Neural progenitor cell (in vitro differentiated cells): ENCODE results near the gene HDAC2. TPM values are rescaled to one million over a fixed set of nuclear protein-coding genes. Genes with fewer than 3 reads are reported as not detected.
A peak's percentile ranks its signal among the peaks of the same experiment; 100 is the strongest.

ENCODE experiments used
- DNase-seq: peaks from one replicate; pipeline ENCODE4 v3.0.0-alpha.2; 2016; ENCODE audit warnings: low spot score
- H2AFZ ChIP-seq: fragments of 200-600 bp; sonication (generic); replicated peaks from 2 replicates; pipeline ENCODE4 v1.6.1; 2016; ENCODE audit warnings: antibody characterized with exemption
- H3F3A ChIP-seq: fragments of 200-600 bp; sonication (generic); 2 replicates; pipeline ENCODE4 v1.6.1; 2016; ENCODE audit warnings: antibody characterized with exemption, low read depth
- H3K27ac ChIP-seq: fragments of 200-600 bp; sonication (generic); 2 replicates; pipeline ENCODE4 v1.5.1; 2016; ENCODE audit warnings: mild to moderate bottlenecking
- H3K27me3 ChIP-seq: fragments of 200-600 bp; sonication (generic); 2 replicates; pipeline ENCODE4 v1.6.1; 2016; ENCODE audit warnings: mild to moderate bottlenecking, moderate library complexity
- H3K36me3 ChIP-seq: fragments of 200-600 bp; sonication (generic); 2 replicates; pipeline ENCODE4 v1.5.1; 2016
- H3K4me1 ChIP-seq: fragments of 200-600 bp; sonication (generic); 2 replicates; pipeline ENCODE4 v1.6.1; 2016; ENCODE audit warnings: mixed run types
- H3K4me2 ChIP-seq: fragments of 200-600 bp; sonication (generic); 2 replicates; pipeline ENCODE4 v1.6.1; 2016
- H3K4me3 ChIP-seq: fragments of 200-600 bp; sonication (generic); 2 replicates; pipeline ENCODE4 v1.5.1; 2016
- H3K79me2 ChIP-seq: fragments of 200-600 bp; sonication (generic); 2 replicates; pipeline ENCODE4 v1.6.1; 2016; ENCODE audit warnings: low read depth
- H3K9ac ChIP-seq: fragments of 200-600 bp; sonication (generic); 2 replicates; pipeline ENCODE4 v1.6.1; 2016
- H3K9me3 ChIP-seq: fragments of 200-600 bp; sonication (generic); 2 replicates; pipeline ENCODE4 v1.5.1; 2016; ENCODE audit warnings: low read depth
- H4K20me1 ChIP-seq: fragments of 200-600 bp; sonication (generic); 2 replicates; pipeline ENCODE4 v1.6.1; 2016; ENCODE audit warnings: low read depth
- H3K27ac Mint-ChIP-seq: 3 replicates; pipeline ENCODE4 v1.8.0; 2021; ENCODE audit warnings: mixed read lengths
- H3K27me3 Mint-ChIP-seq: 2 replicates; pipeline ENCODE4 v1.8.0; 2022; ENCODE audit warnings: low read depth, mild to moderate bottlenecking, inconsistent platforms, moderate library complexity, mixed read lengths; ENCODE audit not compliant: insufficient read depth
- H3K36me3 Mint-ChIP-seq: 3 replicates; pipeline ENCODE4 v1.8.0; 2021; ENCODE audit warnings: mixed read lengths
- H3K4me1 Mint-ChIP-seq: 3 replicates; pipeline ENCODE4 v1.8.0; 2021; ENCODE audit warnings: mixed read lengths
- H3K4me3 Mint-ChIP-seq: 3 replicates; pipeline ENCODE4 v1.8.0; 2021; ENCODE audit warnings: mild to moderate bottlenecking, moderate library complexity, mixed read lengths
- H3K9me3 Mint-ChIP-seq: 3 replicates; pipeline ENCODE4 v1.8.0; 2020; ENCODE audit warnings: mixed read lengths
- EZH2 ChIP-seq: fragments of 200-600 bp; sonication (generic); IDR thresholded peaks from 2 replicates; pipeline ENCODE4 v1.6.1; 2017; ENCODE audit warnings: antibody characterized with exemption, mild to moderate bottlenecking, moderate library complexity
- EZH2phosphoT487 ChIP-seq: fragments of 200-600 bp; sonication (generic); IDR thresholded peaks from 2 replicates; pipeline ENCODE4 v1.6.1; 2017; ENCODE audit warnings: antibody characterized with exemption
- total RNA-seq: library from RNA; depleted of rRNA; stranded (reverse); fragments of >200 nt; gene quantifications from 2 replicates; pipeline ENCODE4 v1.2.3, GENCODE V29; 2015; ENCODE audit warnings: low replicate concordance
- TF ChIP-seq, protein P1 (sequence below): fragments of 200-600 bp; sonication (generic); IDR thresholded peaks from 2 replicates; pipeline ENCODE4 v1.5.1; 2017; ENCODE audit warnings: antibody characterized with exemption, mild to moderate bottlenecking

Gene HDAC2
- total RNA-seq, 1 donor from 2014 or later, result 429 TPM

DNA sequence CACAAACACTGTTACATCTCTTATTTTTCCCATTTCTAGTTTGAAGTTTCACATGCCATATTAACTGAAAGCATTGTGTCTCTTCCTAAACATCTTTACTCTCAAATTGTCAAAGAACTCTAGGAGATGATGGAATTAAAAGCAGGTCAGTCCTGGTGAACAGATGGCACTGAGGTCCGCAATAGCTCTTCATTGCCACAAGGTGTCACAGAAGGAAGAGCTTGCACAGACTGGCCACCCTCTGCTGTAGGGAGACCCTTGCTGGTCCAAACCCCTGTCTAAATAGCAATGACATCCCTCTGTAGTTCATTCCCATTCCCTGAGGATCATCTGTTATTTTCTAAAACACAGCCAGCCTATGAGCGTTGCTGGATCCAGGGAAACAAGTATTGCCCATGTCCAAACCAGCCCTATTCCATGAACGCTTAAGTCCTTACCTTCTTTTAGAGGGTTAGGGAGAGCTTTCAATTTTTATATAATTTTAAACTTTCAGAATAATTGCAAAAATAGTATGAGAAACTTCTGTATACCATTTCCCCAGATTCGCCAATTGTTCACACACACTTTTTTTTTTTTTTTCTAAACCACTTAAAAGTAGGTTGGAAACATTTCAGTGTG lies 10.1 kb upstream of the HDAC2 start:
- Histone ChIP-seq H3K9me3 (no peaks in the 10 kb centered on the region), H3K9ac (no peak overlapping the region), H2AFZ (no peak overlapping the region), H3K4me2 (no peak overlapping the region), H3K4me3 (no peak overlapping the region), H3K27ac (no peak overlapping the region), H3K79me2 (no peaks in the 10 kb centered on the region), H3K36me3 (no peaks in the 10 kb centered on the region), H3K4me1 (no peaks in the 10 kb centered on the region), H4K20me1 (no peaks in the 10 kb centered on the region), H3K27me3 (no peaks in the 10 kb centered on the region), H3F3A (no peaks in the 10 kb centered on the region)
- TF ChIP-seq EZH2phosphoT487 (no peak), EZH2 (no peak)
- TF ChIP-seq, protein P1, sequence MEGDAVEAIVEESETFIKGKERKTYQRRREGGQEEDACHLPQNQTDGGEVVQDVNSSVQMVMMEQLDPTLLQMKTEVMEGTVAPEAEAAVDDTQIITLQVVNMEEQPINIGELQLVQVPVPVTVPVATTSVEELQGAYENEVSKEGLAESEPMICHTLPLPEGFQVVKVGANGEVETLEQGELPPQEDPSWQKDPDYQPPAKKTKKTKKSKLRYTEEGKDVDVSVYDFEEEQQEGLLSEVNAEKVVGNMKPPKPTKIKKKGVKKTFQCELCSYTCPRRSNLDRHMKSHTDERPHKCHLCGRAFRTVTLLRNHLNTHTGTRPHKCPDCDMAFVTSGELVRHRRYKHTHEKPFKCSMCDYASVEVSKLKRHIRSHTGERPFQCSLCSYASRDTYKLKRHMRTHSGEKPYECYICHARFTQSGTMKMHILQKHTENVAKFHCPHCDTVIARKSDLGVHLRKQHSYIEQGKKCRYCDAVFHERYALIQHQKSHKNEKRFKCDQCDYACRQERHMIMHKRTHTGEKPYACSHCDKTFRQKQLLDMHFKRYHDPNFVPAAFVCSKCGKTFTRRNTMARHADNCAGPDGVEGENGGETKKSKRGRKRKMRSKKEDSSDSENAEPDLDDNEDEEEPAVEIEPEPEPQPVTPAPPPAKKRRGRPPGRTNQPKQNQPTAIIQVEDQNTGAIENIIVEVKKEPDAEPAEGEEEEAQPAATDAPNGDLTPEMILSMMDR, result peak; percentile 68
- Mint-ChIP-seq H3K27me3 (peaks cover 3% of the 10 kb centered on the region), H3K9me3 (no peaks in the 10 kb centered on the region), H3K4me3 (no peak overlapping the region), H3K36me3 (no peaks in the 10 kb centered on the region), H3K27ac (no peak overlapping the region), H3K4me1 (no peaks in the 10 kb centered on the region)
- DNase-seq, result peak; percentile 70

DNA sequence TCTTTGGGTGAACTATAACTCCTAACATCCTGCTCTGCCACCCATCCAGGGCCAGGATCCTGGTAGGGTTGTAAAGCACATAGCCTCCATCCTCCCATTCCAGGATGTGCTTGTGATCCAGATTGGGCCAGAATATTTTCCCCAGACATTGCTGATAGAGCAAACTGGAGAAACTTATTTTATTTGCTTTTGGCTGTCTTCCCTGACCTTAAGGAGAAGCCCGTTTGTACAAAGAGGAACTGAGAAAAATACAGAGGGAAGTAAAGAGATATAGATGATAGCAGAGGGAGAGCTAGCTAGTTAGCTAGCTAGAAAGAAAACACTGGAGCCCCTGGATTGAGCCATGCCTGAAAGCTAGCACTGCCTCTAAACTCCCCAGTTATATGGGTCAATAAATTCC lies 9.0 kb upstream of the HDAC2 start:
- no peaks in the 10 kb centered on the region for H3K9me3 Mint-ChIP-seq
- no peak for DNase-seq

DNA sequence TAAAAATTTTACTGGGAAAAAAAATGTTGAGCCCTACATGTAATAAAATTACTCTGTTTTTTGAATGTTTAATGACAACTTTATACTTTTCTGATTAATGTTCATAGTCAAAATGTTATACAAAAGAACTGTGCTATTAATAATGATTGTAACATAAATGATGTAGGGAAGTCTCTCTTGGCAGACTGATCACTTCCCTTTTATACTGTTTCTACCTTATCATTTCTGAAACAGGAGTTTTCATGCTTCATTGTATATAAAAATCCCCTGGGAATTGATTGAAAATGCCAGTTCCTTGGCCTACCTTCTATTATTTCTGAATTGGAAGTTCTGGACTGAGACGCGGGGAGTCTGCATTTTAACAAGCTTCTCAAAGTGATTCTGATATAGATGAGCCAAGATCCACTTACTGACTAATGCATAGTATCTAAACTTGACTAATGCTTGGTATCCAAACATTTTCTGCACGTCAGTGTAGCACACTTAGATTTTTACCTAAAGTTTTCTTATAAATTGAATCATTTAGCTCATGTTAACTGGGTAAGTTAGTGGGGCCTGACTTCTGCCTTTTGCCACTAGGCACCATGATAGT lies 7.2 kb upstream of the HDAC2 start:
- no peaks in the 10 kb centered on the region for H3K4me1 Mint-ChIP-seq
- Histone ChIP-seq H3K4me3 (no peak overlapping the region), H3K4me2 (no peak overlapping the region), H3K36me3 (no peaks in the 10 kb centered on the region), H2AFZ (no peak overlapping the region), H3K79me2 (no peaks in the 10 kb centered on the region), H4K20me1 (no peaks in the 10 kb centered on the region), H3K27ac (no peak overlapping the region), H3K9ac (no peak overlapping the region), H3K9me3 (no peaks in the 10 kb centered on the region), H3K4me1 (no peaks in the 10 kb centered on the region), H3F3A (no peaks in the 10 kb centered on the region), H3K27me3 (no peaks in the 10 kb centered on the region)
- DNase-seq, result no peak
- TF ChIP-seq EZH2phosphoT487 (no peak), EZH2 (no peak)
- TF ChIP-seq, protein P1, result no peak
- no peak overlapping the region for H3K4me3 Mint-ChIP-seq
- H3K27ac Mint-ChIP-seq, result no peak overlapping the region
- H3K9me3 Mint-ChIP-seq, result no peaks in the 10 kb centered on the region
- H3K27me3 Mint-ChIP-seq, result peaks cover 7% of the 10 kb centered on the region
- no peaks in the 10 kb centered on the region for H3K36me3 Mint-ChIP-seq

More for the DNA sequence above, 9.0 kb upstream of the HDAC2 start:
- no peak overlapping the region for H3K4me3 ChIP-seq
- H3K27me3 ChIP-seq, result no peaks in the 10 kb centered on the region
- H3F3A ChIP-seq, result no peaks in the 10 kb centered on the region
- H3K79me2 ChIP-seq, result no peaks in the 10 kb centered on the region
- Mint-ChIP-seq H3K27ac (no peak overlapping the region), H3K4me1 (no peaks in the 10 kb centered on the region), H3K36me3 (no peaks in the 10 kb centered on the region), H3K4me3 (no peak overlapping the region), H3K27me3 (peaks cover 7% of the 10 kb centered on the region)
- H3K9me3 ChIP-seq, result no peaks in the 10 kb centered on the region
- no peak for TF ChIP-seq EZH2
- TF ChIP-seq EZH2phosphoT487, result no peak
- TF ChIP-seq, protein P1, result no peak
- H4K20me1 ChIP-seq, result no peaks in the 10 kb centered on the region
- no peak overlapping the region for H3K27ac ChIP-seq
- no peak overlapping the region for H2AFZ ChIP-seq
- no peak overlapping the region for H3K4me2 ChIP-seq
- H3K36me3 ChIP-seq, result no peaks in the 10 kb centered on the region
- H3K4me1 ChIP-seq, result no peaks in the 10 kb centered on the region
- no peak overlapping the region for H3K9ac ChIP-seq
